ENCODE results near the gene FAM200B.

The FAM200B gene

DNA sequence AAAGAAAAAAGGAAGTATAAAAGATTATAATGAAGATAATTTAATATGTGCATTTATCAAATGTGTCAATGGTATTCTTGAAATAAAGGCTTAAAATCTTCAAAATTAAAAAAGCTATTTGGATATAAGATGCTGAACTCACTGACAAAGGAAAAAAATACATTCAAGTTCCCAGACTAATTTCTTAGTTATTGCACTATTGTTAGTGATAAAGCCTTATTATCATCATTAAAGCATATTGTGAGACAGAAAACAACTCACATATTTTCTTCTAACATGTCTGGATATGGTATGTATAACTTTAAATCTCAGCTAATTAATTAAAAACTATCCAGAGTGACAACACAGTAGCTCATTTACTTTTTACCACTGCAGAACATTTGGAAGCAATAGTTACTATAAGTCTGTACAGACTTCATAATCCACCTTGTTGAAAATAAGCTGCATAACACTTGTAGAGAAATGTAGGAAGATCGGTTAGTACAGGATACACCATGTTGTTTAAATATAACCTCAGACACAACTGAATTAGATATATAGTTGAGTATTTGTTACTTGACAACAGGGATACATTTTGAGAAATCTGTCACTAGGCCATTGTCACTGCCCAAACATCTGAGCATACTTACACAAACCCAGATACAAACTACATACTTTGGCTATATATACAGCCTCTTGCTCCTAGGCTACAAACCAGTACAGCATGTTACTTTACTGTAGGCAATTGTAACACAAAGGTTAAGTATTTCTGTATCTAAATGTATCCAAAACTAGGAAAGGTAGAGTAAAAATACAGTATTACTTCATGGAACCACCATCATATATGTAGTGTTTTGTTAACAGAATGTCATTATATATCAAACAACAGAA, 12.8 kb upstream of the FAM200B start:
- no peak for DNase-seq (ENCODE audit: low read depth)

DNA sequence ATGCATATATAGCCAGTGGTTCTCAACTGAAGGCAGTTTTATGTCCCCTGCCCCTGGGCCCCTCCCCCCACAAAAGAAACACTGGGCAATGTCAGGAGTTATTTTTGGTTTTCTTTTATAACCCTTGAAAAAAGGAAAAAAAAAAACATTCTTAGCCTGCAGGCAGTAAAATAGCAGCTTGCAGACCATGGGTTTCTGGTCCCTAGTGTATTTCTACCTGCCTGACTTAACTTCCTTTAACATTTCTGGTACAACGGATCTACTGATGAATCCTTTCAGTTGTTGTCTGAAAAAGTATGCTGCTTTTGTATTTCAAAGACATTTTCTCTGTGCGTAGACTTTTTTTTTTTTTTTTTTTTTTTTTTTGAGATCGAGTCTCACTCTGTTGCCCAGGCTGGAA, 11.1 kb upstream of the FAM200B start:
- no peak for DNase-seq (ENCODE audit: low read depth)

DNA sequence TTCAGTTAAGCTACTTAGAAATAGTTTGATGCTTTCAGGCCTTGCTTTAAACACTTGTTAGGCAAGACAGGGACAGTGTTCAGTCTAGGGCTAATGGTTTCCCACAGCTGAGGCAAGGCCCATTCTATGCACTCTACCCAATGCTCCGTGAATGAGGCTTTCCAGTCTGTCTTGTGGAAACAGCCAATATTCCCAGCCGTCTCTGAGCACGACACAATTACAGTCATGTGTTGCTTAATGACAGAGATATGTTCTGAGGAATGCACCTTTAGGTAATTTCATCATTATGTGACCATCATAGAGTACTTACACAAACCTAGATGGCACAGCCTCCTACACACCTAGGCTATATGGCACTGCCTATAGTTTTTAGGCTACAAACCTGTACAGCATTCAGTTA, 9.5 kb upstream of the FAM200B start:
- DNase-seq (ENCODE audit: low read depth): no peak

DNA sequence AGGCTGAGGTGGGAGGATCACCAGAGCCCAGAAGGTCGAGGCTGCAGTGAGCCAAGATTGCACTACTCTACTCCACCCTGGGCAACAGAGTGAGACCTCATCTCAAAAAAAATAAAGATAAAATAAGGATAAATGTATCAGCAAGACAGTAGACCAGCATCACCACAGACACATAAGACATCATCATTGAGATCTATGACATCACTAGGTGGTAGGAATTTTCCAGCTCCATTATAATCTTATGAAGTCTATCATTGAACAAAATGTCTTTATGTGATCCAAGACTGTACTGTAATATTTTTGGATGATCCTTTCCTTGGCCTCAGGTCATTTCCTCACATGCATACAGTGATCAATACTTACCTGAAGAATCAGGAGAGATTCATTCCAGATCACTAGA, 8.3 kb upstream of the FAM200B start:
- no peak for DNase-seq (ENCODE audit: low read depth)

DNA sequence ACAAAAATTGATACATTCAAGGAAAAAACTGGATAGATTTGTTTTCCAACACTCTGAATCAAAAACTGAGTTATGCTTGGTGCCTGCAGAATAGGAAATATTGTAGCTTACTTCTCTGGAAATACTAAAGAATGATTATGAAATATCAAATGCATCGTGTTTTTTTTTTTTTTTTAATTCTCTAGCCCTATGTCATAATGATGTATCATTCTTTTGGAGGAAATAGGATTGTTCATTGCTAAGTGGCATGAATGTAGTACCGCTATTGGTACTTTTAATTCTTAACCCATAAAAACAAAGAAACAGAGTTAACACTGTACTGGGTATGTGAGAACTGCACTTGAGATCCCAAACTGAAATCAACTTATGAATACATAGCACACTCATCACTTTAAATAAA, 7.6 kb upstream of the FAM200B start:
- DNase-seq (ENCODE audit: low read depth): no peak

DNA sequence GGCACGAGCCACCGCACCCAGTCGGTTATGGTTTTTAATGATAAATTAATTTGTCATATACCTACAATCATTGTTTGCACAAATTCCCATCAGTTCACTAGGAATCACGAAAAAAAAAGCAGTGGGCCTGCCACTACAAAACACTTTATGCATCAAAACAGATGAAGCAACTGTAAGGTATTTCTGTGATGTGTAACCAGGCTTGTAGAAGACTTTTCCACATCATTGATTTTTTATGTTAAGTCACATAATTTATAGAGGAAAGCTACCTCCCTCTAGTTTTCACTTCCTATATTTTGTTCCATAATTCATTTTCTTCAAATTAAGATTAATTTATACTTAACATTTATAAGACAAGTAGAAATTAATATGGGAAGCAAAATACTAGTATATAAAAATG, 6.7 kb upstream of the FAM200B start:
- DNase-seq (ENCODE audit: low read depth): no peak

DNA sequence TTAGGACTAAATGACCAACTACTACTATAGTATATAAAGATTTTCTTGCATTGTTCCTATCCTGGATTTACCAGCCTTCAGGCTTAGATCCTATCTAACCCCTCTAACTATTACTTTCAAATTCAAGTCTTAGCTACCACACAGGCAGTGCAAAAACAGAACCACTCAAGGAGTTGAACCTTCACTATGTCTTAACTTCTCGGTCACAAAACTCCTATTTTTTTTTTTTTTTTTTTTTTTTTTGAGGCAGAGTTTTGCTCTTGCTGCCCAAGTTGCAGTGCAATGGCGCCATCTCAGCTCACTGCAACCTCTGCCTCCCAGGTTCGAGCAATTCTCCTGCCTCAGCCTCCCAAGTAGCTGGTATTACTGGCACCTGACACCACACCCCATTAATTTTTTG, 6.3 kb upstream of the FAM200B start:
- no peak for DNase-seq (ENCODE audit: low read depth)

DNA sequence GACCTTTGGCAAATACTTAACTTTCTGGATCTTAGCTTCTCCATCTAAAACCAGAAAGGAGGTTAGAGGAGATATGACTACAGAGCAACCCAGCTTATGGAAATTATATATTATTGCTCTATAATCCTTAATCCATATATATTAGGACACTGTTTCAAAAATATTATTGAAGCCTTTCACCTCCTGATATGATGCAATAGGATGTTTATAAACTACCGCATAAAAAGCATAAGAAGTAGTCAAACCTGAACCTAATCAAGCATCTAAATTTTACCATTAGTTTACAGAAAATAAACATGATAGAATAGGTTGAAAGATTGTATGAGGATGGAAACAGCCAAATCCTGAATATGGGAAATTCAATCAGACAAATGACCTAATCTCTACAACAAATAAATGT, 5.6 kb upstream of the FAM200B start:
- DNase-seq (ENCODE audit: low read depth): no peak

DNA sequence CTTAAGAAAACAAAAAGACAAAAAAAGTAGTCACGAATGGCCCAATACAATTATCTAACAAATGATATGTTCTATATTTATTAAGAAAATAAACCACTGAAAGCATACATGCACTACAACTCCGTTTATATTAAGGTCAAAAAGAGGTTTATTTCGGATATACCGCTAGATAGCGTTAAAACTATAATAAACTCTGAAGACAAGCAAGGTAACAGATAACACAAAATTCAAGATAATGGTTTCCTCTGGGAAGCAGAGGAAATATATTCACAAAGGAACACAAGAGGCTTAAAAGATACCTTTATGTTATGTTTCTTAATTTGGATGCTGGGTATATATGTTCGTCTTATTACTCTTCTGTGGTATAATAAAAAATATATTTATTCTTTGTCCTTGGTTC, 4.7 kb upstream of the FAM200B start:
- DNase-seq (ENCODE audit: low read depth): no peak

DNA sequence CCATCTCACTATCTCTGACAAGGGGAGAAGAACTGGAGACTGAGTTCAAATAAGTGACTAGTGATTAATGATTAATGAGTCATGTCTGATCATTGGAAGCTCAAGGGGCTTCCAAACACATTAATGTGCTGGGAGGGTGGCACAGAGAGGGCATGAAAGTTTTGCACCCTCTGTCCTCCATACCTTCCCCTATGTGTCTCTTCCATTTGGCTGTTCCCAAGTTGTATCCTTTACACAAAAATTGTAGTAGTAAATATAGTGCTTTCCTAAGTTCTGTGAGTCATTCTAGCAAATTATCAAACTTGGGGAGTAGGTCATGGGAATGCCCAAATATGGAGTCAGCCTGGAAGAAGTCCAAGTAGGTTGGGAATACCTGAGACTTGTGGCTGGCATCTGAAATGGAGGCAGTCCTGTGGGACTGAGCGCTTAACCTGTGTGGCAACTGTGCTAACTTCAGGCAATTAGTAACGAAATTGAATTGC, 4.1 kb upstream of the FAM200B start:
- DNase-seq (ENCODE audit: low read depth): no peak

DNA sequence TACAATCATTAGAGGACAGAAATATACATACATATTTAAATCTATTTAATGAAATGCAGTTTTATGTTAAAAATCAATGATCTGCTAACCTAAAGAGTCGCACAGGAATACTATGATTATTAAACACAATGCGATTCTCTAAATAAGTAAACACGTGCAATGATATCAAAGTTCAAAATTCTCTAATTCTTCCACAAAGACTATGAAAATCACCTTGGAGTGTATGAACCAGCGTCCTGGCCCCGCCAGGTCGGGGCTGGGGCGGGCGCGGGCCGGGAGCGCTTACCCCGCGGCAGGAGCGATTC, 608 bp upstream of the FAM200B start:
- no peak for DNase-seq (ENCODE audit: low read depth)

DNA sequence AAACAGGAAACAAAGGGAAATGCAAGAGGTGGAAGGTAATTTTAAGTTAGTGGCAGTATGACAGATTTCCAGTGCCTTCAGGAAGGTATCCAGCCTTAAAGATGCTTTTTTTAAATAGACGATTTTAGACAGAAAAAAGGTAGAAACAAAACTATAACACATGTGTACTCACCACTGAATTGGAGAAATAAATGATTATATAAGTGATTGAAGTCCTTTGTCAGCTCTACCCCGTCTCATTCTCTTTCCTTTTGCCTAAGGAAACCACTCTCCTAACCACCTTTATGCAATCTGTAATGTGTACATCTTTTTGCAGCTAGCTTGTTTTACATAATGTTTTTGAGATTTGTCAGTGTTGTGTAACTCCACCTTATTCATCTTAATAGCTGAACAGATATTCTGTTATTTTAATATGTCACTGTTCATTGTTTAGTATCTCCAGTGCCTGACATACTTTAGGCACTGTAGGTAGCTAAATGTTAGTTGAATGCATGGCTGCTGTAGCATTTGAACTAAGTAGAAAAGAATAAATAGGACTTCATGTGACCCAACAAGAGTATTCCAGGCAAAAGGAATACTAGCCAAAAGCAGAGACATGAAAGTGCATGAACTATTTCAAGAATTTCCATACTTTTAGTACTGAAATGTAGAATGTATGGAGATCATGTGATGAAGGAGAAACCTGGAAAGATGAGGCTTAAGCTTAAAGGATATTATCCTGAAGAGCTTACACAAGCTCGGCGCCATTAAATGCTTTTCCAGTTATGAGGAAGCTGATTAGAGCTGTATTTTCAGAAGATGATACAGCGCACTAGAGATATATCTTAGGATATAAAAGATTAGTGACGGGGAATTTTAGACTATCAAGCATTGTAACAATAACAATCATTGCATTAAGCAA, 865 bp downstream of the FAM200B start:
- no peak for DNase-seq (ENCODE audit: low read depth)

DNA sequence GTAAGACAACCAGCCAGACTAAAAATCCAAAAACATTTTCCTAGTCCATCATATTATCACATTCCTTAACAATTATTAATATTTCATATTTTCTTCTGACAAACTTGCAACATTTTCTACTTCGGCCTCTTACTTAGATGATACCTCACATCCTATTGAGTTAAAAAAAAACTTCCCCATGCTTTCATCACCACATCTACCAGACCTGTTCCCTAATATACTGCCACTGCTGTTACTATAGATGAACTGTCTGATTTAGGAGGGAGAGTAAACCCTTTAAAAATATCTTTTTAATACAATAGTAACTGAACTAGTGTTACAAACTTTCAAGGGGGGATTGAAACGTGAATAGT, 1.5 kb downstream of the FAM200B start:
- no peak for DNase-seq (ENCODE audit: low read depth)

DNA sequence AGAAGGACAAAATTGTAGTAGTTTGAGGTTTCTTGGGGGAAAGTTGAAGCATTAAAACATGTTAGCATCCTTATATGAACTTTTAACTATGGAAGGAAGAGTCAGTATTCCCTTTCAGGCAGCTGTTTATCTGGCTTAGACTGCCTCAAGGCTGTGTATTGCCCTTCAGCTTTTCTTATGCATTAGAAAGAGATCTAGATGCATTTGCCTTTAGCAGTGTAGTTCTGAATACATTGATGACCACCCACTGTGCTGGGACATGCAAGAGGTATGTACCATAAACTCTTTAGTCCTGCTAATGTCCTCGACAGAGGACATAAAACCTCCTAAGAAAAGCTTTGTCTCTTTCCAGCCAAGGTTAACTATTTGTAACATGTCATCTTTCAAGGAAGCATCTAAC, 2.9 kb downstream of the FAM200B start:
- DNase-seq (ENCODE audit: low read depth): no peak

DNA sequence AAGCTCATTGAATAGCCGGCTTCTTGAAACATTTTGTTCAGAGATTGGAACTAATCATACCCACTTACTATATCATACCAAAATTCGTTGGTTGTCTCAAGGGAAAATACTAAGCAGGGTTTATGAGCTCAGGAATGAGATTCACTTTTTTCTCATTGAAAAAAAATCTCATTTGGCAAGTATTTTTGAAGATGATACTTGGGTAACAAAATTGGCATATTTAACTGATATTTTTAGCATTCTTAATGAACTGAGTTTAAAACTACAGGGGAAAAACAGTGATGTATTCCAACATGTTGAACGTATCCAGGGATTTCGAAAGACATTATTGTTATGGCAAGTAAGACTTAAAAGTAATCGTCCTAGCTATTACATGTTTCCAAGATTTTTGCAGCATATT, 6.4 kb downstream of the FAM200B start:
- DNase-seq (ENCODE audit: low read depth): no peak

DNA sequence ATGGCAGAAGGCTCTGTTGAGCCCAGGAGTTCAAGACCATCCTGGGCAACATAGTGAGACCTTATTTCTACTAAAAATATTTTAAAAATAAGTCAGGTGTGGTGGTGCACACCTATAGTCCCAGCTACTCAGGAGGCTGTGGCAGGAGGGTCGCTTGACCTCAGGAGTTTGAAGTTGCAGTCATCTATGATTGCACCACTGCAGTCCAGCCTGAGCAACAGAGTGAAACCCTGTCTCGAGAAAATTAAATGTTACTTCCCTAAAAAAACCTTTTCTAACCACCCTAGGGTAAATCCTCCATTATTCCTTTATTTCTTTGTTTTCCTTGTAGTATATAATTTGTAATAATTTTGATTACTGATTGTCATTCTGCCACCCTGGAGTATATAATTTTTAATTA, 7.9 kb downstream of the FAM200B start:
- DNase-seq (ENCODE audit: low read depth): no peak

DNA sequence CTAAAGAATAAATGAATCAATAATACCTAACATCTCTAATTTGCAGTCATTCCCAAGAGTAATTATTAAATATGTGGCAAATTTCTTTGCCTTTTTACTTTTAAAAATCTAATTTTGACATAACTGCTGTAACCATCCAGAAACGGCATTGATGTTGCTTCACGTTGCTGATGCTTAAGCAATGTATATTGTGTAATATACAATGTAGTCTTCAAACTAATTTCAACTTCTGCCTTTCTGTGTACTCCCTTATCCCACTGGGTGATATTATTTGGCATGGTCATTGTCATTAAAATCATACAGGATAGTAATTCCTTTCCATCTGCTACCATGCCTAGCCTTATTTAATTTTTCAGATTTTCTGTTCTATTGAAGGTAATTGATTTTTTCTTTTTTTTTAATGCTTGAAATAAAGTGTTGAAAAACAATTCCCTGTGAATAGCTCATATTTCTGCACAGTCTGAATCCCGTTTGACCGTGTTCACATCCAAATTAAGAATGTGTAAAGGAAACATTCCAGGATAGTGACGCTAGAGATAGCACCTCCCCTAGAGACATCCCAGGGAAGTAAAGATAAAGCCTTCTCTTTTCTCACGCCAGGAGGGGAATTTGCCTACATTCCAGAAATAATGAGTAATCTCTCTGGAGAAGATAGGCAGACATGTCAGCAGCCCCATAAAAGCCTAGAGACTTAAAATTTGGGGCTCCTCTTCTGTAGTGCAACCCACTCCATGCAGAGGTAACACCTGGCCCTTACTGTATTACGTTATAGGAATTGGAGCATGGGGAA, 8.6 kb downstream of the FAM200B start:
- no peak for DNase-seq (ENCODE audit: low read depth)

DNA sequence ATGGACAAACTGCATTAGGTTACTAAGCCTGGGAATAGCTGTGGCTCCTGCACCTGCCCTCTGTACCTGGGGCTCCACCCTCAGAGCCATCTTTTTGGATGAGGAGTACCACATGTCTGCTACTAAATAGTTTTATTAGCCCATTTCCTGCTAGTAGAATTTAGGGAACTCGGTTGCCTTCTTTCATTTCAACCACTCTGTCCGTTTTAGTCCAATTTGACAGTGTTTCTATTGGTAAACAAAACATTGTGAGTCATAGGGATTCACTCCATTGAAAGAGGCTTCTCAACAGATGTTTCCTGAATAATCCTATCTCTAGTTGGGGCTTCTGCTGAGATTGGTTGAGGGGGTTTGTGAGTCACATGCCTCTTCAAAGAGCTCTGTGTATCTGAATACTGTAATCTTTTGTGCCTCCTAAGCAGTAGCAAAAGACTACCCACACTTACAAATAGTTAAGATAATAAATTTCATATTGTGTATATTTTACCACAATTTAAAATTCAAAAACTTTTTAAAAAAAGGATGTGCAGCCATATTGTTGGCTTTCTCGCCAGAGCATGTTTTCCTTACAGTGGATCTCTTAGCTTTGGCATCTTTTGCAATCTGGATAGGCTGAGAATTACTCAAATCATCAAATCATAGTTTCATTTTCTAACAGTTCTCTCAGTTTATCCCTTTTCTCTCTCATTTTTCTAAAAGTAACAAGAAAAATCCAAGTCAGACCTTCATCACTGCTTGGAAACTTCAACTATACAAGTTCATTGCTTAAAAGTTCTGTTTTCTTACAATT, 9.9 kb downstream of the FAM200B start:
- no peak for DNase-seq (ENCODE audit: low read depth)

DNA sequence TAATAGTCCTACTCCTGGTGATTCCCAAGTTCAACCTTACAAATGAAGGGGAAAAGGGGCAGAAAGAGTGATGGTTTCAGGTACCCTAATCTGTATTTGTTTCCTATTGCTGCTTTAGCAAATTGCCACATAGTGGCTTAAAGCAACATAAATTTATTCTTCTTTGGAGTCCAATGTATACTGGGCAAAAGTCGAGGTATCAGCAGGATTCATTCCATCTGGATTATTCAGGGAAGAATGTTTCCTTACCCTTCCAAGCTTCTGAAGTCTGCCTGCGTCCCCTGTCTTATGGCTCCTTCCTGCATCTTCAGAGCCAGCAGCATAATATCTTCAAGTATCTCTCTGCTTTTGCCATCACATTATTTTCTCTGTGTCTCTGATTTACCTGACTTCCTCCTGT, 11.0 kb downstream of the FAM200B start:
- no peak for DNase-seq (ENCODE audit: low read depth)

DNA sequence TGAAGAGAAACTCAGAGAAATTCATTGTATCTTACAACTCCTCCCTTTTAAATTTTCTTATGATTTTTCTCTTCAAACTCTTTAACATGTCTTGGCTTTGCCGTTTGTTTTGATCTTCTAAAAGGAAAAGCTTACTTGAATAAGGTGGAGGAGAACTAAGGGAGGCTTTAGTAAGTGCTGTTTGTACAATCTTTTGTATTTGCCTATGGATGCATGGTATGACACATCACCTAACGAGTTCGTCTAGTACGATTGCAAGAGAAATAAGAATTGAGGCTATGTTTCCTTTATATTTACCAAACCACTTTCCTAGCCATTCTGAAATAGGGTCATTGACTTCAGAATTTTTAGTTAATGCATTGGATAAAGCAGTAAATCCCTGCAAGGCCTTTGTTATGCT, 12.8 kb downstream of the FAM200B start:
- DNase-seq (ENCODE audit: low read depth): no peak

DNA sequence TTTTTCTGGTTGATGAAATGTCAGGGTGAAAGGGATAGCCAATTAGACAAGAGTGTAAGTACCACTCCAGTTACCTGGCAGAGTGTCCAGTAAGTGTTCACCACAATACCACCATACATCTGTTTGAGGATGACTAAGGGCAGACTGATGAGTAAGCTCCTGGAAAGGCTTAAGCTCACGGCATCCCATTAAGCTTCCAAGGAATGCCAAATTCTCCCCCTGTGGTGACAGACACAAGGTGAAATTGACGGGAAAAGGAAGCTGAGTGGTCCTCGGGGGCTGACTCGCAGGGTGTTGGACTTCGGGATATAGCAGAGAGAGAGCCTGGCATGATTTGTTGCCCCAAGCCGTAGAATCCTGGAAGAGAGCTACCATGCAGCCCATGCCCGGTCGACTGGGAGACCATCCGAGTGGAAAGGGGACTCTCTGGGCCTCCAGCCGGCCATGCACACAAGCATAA, 13.6 kb downstream of the FAM200B start:
- no peak for DNase-seq (ENCODE audit: low read depth)

DNA sequence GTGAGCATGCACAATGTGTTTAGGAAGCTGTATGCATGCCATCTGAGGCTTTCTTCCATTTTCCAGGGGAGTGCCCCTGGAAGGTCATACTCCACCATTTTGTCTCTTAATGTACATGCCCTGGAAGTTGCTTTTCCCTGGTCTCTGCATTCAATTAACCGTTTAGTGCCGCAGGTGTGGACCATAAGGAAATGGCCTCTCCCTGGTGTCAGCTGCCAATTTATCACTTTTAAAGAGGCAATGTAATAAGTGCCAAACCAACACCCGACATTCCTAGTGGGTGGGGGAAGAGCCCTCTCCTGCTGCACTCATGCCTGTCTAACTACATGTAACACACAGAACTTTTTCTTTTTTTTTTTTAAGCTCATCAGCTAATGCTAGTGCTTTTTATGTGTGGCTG, 14.1 kb downstream of the FAM200B start:
- DNase-seq (ENCODE audit: low read depth): no peak

Data from stimulated activated CD4-positive, alpha-beta T cell treated with anti-CD3 and anti-CD28 coated beads, Interleukin-2, amount 100 ng/mL, for 4 hours (primary cell).